HG03025 (cell line): ENCODE measurements around the gene FRMD4A.

Experiments used
- ATAC-seq: cut with Tn5 transposase; IDR thresholded peaks from one replicate; pipeline ENCODE4 v1.9.1; 2021; ENCODE audit warnings: mild to moderate bottlenecking, moderate library complexity; ENCODE audit not compliant: unreplicated experiment, low FRiP score

FRMD4A gene

GRCh38 chr10:13651969-13652720 is 678.6 kb downstream of the FRMD4A start:
- no peak for ATAC-seq

GRCh38 chr10:13650961-13651360 is 679.8 kb downstream of the FRMD4A start:
- no peak for ATAC-seq

DNA sequence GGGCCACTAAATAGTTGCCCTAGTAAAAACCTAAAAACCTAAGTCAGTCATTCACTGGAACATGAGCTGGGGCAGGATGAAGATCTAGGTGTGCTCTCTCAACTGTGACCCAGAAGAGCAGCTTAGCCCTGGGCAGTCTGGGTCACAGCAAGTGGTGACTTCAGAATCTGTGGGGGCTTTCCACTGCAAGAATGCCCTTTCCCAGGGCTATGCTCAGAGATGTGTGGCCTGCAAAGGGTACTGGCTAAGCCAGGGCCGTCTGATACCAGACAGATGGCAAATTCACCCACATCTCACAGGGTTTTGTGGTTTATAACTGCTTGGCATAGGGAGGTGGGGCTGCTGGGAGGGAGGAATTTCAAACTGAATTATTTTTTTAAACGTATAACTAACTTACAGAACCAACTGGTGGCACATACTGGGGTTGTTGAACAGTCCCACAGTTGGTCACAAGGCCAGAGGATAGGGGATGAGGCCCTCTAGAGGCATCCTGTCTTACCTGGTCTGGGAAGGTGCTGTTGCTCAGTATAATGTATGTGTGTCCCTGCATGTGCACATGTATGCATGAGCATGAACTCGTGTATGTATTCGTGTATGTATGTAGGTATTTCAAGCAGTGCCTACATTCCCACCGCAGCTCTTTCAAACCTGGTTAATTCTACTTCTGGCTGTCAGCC is 680.7 kb downstream of the FRMD4A start:
- ATAC-seq: no peak

DNA sequence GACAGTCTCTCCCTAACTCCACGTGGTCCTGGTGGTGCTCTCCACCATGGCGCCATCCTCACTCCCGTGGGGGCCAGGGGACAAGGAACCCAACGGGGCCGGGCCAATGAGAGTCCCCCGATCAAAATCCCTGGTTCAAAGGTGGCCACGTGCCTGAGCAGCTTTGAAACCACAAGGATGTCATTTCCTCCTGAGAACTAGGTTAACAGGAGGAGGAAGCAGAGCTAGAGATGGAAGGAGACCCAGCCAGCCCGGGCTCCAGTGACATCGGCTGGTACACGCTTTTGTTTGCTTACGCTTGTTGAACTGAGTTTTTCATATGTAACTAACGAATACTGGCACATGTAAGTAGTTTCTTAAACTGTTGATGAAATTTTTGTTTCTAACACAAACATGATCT is 682.3 kb downstream of the FRMD4A start:
- ATAC-seq: no peak

DNA sequence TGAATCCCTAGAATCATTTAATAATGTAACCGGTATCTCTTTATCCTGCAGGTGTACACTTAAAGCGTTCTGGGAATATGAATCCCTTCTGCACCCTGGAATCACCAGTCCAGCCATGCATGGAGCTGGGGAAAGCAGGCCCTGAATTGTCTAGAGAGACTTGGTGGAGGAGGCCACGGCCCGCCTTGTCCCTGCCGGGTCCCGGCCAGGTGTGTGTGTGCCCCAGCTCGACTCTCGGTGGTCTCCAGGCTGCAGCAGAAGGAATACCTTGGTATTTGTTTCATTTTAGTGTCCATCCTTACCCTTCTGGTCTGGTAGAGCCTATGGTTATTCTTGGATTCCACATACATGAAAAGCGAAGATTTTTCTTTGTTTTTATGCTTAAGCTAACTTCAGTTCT is 685.9 kb downstream of the FRMD4A start:
- no peak for ATAC-seq

GRCh38 chr10:13643016-13643415 is 687.7 kb downstream of the FRMD4A start:
- no peak for ATAC-seq

DNA sequence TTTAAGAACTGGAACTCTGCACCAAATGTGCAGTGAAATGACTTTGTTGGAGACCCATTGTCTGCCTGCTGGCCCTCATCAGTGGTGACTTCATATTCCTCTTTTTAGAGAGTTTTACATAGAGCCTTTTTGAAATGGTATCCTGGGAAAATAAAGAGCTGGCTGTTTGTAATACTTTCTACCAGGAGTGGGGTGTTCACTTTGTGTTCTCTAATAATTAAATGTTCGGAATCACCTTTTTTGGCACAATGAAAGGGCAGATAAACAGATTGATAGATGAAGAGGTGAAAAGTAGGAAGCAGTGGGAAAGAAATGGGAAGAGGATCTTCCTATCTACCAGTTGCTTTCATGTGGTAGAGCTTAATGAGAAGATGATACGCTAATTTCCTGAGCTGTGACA is 688.4 kb downstream of the FRMD4A start:
- ATAC-seq: no peak

DNA sequence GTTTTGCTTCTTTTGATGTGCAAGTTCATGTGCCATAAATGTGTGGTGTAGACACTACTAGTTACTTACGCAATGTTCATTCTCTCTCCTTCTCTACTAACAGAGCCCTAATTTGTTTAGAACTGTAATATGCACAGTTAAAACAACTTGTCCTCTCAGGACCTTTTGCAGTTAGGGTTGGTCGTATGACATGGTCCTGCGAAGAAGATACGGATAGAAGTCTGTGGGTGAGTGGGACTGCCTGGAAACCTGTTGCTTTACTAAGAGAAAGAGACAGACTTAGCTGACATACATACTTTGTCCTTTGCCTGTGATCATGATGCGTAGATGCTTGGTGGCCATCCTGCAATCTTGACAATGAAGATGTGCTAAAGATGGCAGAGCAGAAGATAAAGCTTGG is 692.8 kb downstream of the FRMD4A start:
- no peak for ATAC-seq

DNA sequence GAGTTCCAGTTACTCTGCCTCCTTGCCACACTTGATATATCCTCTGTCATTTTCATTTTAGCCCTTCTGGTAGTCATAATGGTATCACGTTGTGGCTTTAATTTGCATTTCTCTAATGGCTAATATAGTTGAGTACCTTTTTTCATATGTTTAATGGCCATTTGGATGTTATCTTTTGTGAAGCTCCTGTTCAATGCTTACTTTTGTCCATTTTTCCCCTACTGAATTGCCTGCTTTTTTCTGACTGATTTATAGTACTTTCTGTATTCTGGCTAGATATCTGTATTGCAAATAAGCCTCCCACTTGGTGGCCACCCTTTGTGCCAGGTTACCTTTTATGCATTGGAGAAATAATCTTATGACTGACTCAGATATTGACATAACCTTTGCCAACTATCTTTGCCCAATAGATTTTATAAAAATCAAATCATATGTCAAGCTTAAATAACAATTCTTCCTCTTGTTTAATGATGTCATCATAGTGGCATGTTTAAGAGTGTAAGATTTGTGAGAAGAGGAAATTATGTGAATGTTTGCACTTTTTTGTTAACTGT is 693.3 kb downstream of the FRMD4A start:
- no peak for ATAC-seq

- no peak for ATAC-seq
Measured at GRCh38 chr10:13636776-13637175, 693.9 kb downstream of the FRMD4A start.

- ATAC-seq: no peak
Measured at GRCh38 chr10:13634207-13634606, 696.5 kb downstream of the FRMD4A start.

GRCh38 chr10:13633689-13634088 is 697.0 kb downstream of the FRMD4A start:
- ATAC-seq: no peak

DNA sequence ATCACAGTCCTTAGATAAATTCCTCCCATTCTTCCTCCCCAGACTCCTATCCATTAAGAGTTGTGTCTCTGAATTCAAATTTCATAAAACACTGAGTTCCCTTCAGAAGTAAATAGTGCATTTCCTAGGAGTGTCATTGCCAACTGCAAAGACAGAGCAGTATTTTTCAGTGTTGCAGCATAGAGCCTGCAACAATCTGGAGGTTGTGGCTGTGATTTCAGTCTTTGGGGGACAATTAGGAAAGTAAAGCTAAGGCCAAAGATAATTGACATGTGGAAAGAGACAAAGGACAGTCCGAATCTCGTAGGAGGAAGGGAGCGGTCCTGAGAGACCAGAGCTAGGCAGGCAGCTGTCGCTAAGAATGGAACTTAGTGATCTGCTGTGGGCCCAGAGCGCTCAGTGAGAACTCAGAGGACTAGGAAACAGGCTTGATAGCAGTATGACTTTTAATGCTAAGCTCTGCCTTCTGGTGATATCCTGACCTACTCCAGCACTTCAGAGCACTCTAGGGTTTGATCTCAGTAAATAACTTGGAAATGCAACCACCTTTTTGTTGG is 697.8 kb downstream of the FRMD4A start:
- ATAC-seq: no peak

GRCh38 chr10:13632440-13632839 is 698.3 kb downstream of the FRMD4A start:
- no peak for ATAC-seq

DNA sequence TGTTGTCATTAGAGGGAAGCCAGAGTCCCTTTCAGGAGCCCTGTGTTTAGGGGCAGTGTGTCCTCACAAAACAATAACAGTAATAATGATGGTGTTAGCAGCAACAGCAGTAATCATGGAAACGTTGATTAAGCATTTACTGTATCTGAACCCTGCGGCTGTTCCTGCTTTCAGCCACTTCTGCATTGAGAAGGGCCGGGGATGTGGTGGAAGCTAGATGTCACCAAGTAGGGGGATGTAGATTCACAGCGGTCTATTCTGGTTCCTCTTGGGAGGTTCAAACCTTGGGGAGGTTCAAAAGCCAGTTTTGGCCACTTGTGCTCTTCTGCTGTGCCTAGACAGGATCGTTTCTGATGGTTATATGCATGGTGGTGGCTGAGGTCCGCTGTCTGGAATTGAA is 699.1 kb downstream of the FRMD4A start:
- ATAC-seq: no peak

DNA sequence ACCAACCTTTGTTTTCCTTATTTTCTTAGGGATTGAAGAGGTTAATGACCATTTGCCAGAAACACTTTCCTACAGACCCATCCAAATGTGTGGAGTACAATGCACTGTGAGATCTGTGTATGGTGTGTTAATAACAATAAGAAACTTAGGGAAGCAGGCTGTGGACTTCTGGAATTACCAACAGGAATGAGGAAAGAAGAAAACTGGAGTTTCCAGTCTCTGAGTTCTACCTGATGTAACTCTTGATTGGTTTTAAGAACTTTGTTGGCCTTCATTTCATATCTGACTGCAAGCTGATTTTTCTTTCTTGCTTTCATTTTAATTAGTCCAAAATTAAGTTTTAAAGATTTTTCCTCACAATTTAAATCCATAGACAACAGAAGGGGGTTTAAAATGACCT is 700.5 kb downstream of the FRMD4A start:
- no peak for ATAC-seq

GRCh38 chr10:13629116-13629515 is 701.6 kb downstream of the FRMD4A start:
- ATAC-seq: no peak

- ATAC-seq: no peak
Measured at GRCh38 chr10:13628661-13629060, 702.1 kb downstream of the FRMD4A start.

DNA sequence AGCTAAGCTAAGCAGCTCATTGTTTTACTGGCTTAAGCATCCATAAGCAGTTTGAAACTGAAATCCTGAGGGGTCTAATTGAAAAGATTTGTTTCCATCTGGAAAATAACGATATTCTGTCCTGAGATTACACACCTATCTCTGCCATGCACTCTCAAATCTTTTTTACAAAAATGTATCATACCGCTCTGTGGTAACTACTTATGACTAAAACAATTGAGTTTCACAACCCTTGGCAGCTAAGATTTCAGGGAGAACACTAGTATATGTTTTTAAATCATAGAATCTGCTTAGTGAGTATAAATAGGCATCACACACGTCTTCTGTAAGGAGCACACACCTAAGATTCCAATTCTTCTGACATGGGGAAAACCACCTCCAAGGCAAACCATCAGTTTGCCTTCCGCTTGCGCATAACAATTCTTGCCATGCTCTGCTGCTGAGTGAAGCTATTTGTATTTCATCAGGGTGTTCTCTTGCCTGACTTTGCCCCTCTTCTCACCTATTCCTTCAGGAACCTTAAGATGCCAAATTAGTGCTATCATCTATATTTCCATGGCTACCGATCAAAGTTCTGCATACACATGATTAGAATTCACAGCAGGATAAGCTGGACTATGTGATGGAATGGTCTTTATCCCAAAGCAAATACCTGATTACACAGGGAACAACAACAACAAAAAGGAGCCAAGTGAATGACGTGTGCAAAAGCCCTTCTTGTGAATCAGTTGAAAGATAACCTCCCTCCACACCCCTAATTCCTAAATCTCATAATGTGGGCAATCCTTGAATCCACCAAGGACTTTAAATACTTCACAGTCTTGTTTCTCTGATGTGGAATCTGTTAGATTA is 703.0 kb downstream of the FRMD4A start:
- ATAC-seq: no peak

GRCh38 chr10:13624630-13625029 is 706.1 kb downstream of the FRMD4A start:
- no peak for ATAC-seq

DNA sequence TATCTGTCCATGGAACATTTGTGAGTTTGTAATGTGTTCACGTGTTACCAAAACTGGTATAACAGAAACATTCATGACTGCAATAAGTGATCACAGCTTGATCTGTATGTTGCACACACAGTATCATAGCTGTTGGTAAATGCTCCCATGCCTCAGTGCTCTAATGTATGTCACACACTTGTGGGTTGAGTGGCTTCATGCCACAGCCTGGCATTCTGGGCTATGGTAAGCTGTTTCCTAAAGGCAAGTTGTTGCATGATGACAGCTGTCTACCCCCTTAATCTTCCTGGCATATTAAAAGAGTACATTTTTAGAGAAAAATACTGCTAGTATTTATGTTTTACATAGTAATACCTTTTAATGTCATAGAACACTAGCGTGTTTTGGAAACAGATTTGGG is 708.8 kb downstream of the FRMD4A start:
- ATAC-seq: no peak
